ENCODE results near the gene PRKAG3. TPM values are rescaled to one million over a fixed set of nuclear protein-coding genes. Genes with fewer than 3 reads are reported as not detected.

Gene PRKAG3
- polyA plus RNA-seq, 1 of the 3 experiments (the other 2 are of a cell fraction) = not detected

Other genes starting within 250 kb of the PRKAG3 start
- gene PLCD4, start 223.9 kb downstream of the PRKAG3 start, polyA plus RNA-seq (2012; rRNA removed) = 8.5 and 11.0 TPM in 2 replicates
- gene ZNF142, start 172.2 kb downstream of the PRKAG3 start, polyA plus RNA-seq (2012; rRNA removed) = 5.7 and 8.1 TPM in 2 replicates
- 47.5 and 59.8 TPM in 2 replicates for gene BCS1L, start 172.1 kb downstream of the PRKAG3 start, polyA plus RNA-seq (2012; rRNA removed)
- gene RNF25, start 159.8 kb downstream of the PRKAG3 start, polyA plus RNA-seq (2012; rRNA removed) = 72.2 and 90.6 TPM in 2 replicates
- gene STK36, start 159.7 kb downstream of the PRKAG3 start, polyA plus RNA-seq (2012; rRNA removed) = 53.5 and 83.2 TPM in 2 replicates
- gene TTLL4, start 121.0 kb downstream of the PRKAG3 start, polyA plus RNA-seq (2012; rRNA removed) = 15.6 and 18.6 TPM in 2 replicates
- 0.18 and 0.54 TPM in 2 replicates for gene CYP27A1, start 49.7 kb downstream of the PRKAG3 start, polyA plus RNA-seq (2012; rRNA removed)
- 0.06 and 0.08 TPM in 2 replicates for gene WNT6, start 28.0 kb upstream of the PRKAG3 start, polyA plus RNA-seq (2012; rRNA removed)
- gene WNT10A, start 49.0 kb upstream of the PRKAG3 start, polyA plus RNA-seq (2012; rRNA removed) = 0.02 TPM in 1 of 2 replicates, not detected in the other
- gene CDK5R2, start 127.9 kb upstream of the PRKAG3 start, polyA plus RNA-seq (2012; rRNA removed) = 0.19 and 0.26 TPM in 2 replicates
- 0.53 and 1.2 TPM in 2 replicates for gene FEV, start 153.4 kb upstream of the PRKAG3 start, polyA plus RNA-seq (2012; rRNA removed)
- gene CRYBA2, start 161.6 kb upstream of the PRKAG3 start, polyA plus RNA-seq (2012; rRNA removed) = not detected in 2 replicates
- 0.95 and 1.7 TPM in 2 replicates for gene CFAP65, start 209.7 kb upstream of the PRKAG3 start, polyA plus RNA-seq (2012; rRNA removed)
- gene IHH, start 229.1 kb upstream of the PRKAG3 start, polyA plus RNA-seq (2012; rRNA removed) = 0.03 TPM in 1 of 2 replicates, not detected in the other

Measured in SK-N-SH (cell line).